Endothelial cell of umbilical vein (primary cell): Measurements from ENCODE around the gene ZC3H12C. TPM values are rescaled to one million over a fixed set of nuclear protein-coding genes. Genes with fewer than 3 reads are reported as not detected.

ENCODE experiments used
- BruUV-seq: library from RNA; stranded (reverse); fragments of 400-500 nt; replicated peaks from 2 replicates; lab custom pipeline; 2021; lab: Mats Ljungman, UMichigan
- CTCF ChIA-PET: fragments of 300-600, 350-600 bp; sonication (Branson Sonifier 250); formaldehyde crosslinking; loops from one replicate; lab custom pipeline; 2021; ENCODE audit warnings: antibody characterized with exemption, inconsistent platforms; lab: Charles Lee
- POLR2A ChIA-PET: fragments of 300-600, 350-600 bp; sonication (Branson Sonifier 250); formaldehyde crosslinking; loops from one replicate; lab custom pipeline; 2021; ENCODE audit warnings: antibody characterized with exemption, inconsistent platforms; lab: Charles Lee
- DNase-seq: peaks from one replicate; pipeline ENCODE4 v3.0.0-alpha.2; 2011; ENCODE audit warnings: low read depth, low spot score
- FAIRE-seq: peaks from 2 replicates; lab custom pipeline; 2011; peaks lifted over from hg19 to GRCh38; lab: Jason Lieb, UNC
- H2AFZ ChIP-seq: 2 replicates; pipeline ENCODE4 v1.6.0; 2012; ENCODE audit warnings: low read depth, low read length, control low read depth, inconsistent platforms
- H3K27ac ChIP-seq: 2 replicates; pipeline ENCODE4 v1.5.1; 2011; ENCODE audit warnings: low read depth, mild to moderate bottlenecking, control low read depth, low read length, moderate library complexity; ENCODE audit not compliant: insufficient read depth
- H3K27me3 ChIP-seq, 2 experiments: 2 replicates each; pipeline versions ENCODE4 v1.6.0 to v1.6.1; 2011; ENCODE audit warnings: low read length in 2 of 2, mixed read lengths in 1 of 2; ENCODE audit not compliant: control insufficient read depth in 2 of 2, insufficient read depth in 2 of 2
- H3K36me3 ChIP-seq, 2 experiments: 2 replicates in 1 of 2; 3 replicates in 1 of 2; pipeline ENCODE4 v1.5.1; 2011; ENCODE audit warnings: low read length in 2 of 2, mild to moderate bottlenecking in 1 of 2, moderate library complexity in 1 of 2; ENCODE audit not compliant: control insufficient read depth in 2 of 2, insufficient read depth in 2 of 2; ENCODE audit errors: extremely low read depth in 1 of 2
- H3K4me1 ChIP-seq: 3 replicates; pipeline ENCODE4 v1.5.1; 2011; ENCODE audit warnings: mild to moderate bottlenecking, low read length; ENCODE audit not compliant: control insufficient read depth, insufficient read depth; ENCODE audit errors: extremely low read depth
- H3K4me2 ChIP-seq: 2 replicates; pipeline ENCODE4 v1.6.1; 2011; ENCODE audit warnings: low read length, control low read depth, mixed read lengths; ENCODE audit not compliant: insufficient read depth
- H3K4me3 ChIP-seq, 3 experiments: fragments of 200-600 bp in 1 of 3; sonication (generic), shearing (Covaris generic) in 1 of 3; replicated peaks in 1 of 3; 2 replicates each; pipeline ENCODE4 v1.5.1; 2011 to 2016; ENCODE audit warnings: control low read depth in 3 of 3, low read length in 3 of 3, mild to moderate bottlenecking in 2 of 3, inconsistent platforms in 1 of 3, low read depth in 1 of 3, moderate library complexity in 1 of 3; ENCODE audit not compliant: insufficient read depth in 1 of 3
- H3K79me2 ChIP-seq: 2 replicates; pipeline ENCODE4 v1.6.0; 2012; ENCODE audit warnings: low read length, inconsistent platforms; ENCODE audit not compliant: control insufficient read depth, insufficient read depth
- H3K9ac ChIP-seq: replicated peaks from 2 replicates; pipeline ENCODE3; 2011; ENCODE audit warnings: low read length, control low read depth; ENCODE audit not compliant: insufficient read depth; ENCODE audit errors: extremely low read depth
- H3K9me1 ChIP-seq: replicated peaks from 3 replicates; pipeline ENCODE4 v1.6.0; 2011; ENCODE audit warnings: mild to moderate bottlenecking, low read length; ENCODE audit not compliant: control insufficient read depth, insufficient read depth; ENCODE audit errors: extremely low read depth
- H3K9me3 ChIP-seq: replicated peaks from 2 replicates; pipeline ENCODE4 v1.5.1; 2012; ENCODE audit warnings: low read length, inconsistent platforms; ENCODE audit not compliant: control insufficient read depth, insufficient read depth
- H4K20me1 ChIP-seq: replicated peaks from 2 replicates; pipeline ENCODE3; 2011; ENCODE audit warnings: mild to moderate bottlenecking, low read length; ENCODE audit not compliant: control insufficient read depth, insufficient read depth; ENCODE audit errors: extremely low read depth
- CTCF ChIP-seq, 2 donors: IDR thresholded peaks; 1 replicate in 1 of 2; 2 replicates in 1 of 2; pipeline ENCODE4 v1.5.1; 2011; ENCODE audit warnings: low read length in 2 of 2, mild to moderate bottlenecking in 2 of 2, moderate library complexity in 2 of 2, control low read depth in 1 of 2, inconsistent platforms in 1 of 2, low read depth in 1 of 2; ENCODE audit not compliant: insufficient read depth in 1 of 2; ENCODE audit errors: extremely low read depth in 1 of 2
- EZH2 ChIP-seq: IDR thresholded peaks from 2 replicates; pipeline ENCODE4 v1.6.1; 2012; ENCODE audit warnings: borderline replicate concordance, low read depth, mild to moderate bottlenecking, moderate library complexity, low read length, inconsistent platforms; ENCODE audit not compliant: severe bottlenecking
- FOS ChIP-seq: IDR thresholded peaks from 2 replicates; pipeline ENCODE4 v1.6.1; 2011; ENCODE audit warnings: mild to moderate bottlenecking, low read length, moderate library complexity, borderline replicate concordance; ENCODE audit not compliant: insufficient read depth
- GATA2 ChIP-seq: IDR thresholded peaks from 2 replicates; pipeline ENCODE4 v1.7.0; 2011; ENCODE audit warnings: low read depth, mild to moderate bottlenecking, moderate library complexity, mixed read lengths, low read length; ENCODE audit not compliant: insufficient read length, insufficient read depth
- JUN ChIP-seq: IDR thresholded peaks from 2 replicates; pipeline ENCODE4 v1.6.1; 2011; ENCODE audit warnings: borderline replicate concordance, low read depth; ENCODE audit not compliant: insufficient read length, insufficient read depth
- MYC ChIP-seq: IDR thresholded peaks from one replicate; pipeline ENCODE4 v1.6.1; 2011; ENCODE audit warnings: mild to moderate bottlenecking, low read depth, low read length
- POLR2A ChIP-seq: IDR thresholded peaks from 2 replicates; pipeline ENCODE4 v1.6.1; 2012; ENCODE audit warnings: low read depth, mild to moderate bottlenecking, control low read depth, low read length
- POLR2AphosphoS5 ChIP-seq: IDR thresholded peaks from 2 replicates; pipeline ENCODE4 v1.6.1; 2012; ENCODE audit warnings: low read depth, mild to moderate bottlenecking, control low read depth, low read length, moderate library complexity; ENCODE audit not compliant: insufficient read depth
- dilution Hi-C: fragments of 300-500 bp; cut with MboI; formaldehyde crosslinking; loops from one replicate; pipeline ENCODE4 v1.15.0; 2019; ENCODE audit warnings: low sequenced_read_pairs; ENCODE audit not compliant: extremely low pct_ligation_motif_present
- intact Hi-C: fragments of 100-400 bp; cut with micrococcal nuclease; formaldehyde crosslinking; loops from one replicate; pipeline ENCODE4 v1.10.0; 2022
- polyA plus RNA-seq, 4 experiments: library from polyadenylated mRNA; depleted of rRNA in 3 of 4; stranded (reverse) in 3 of 4; unstranded in 1 of 4; fragments of >200 nt; gene quantifications; 2 replicates each; pipeline versions ENCODE4 v1.2.1 to v1.2.3, GENCODE V29; 2011 to 2012; ENCODE audit warnings: missing spikeins in 1 of 4
- total RNA-seq: library from RNA; stranded (reverse); gene quantifications from 2 replicates; pipeline ENCODE4 v1.2.3, GENCODE V29; 2021
- TF ChIP-seq, protein P1 (sequence below): IDR thresholded peaks from 2 replicates; pipeline ENCODE4 v1.6.1; 2011; ENCODE audit not compliant: insufficient read depth, insufficient read length

ZC3H12C gene
- total and polyA plus RNA-seq, 2 donors (not counting 3 experiments of a cell fraction or from before 2014, with no cell fraction given) = 5.5 to 14.7 TPM

- no TSS peak for BruUV-seq
- no peaks in the 10 kb centered on the region for H3K9me3 ChIP-seq
Measured at GRCh38 chr11:110133160-110133559, 40.0 kb downstream of the ZC3H12C start.

DNA sequence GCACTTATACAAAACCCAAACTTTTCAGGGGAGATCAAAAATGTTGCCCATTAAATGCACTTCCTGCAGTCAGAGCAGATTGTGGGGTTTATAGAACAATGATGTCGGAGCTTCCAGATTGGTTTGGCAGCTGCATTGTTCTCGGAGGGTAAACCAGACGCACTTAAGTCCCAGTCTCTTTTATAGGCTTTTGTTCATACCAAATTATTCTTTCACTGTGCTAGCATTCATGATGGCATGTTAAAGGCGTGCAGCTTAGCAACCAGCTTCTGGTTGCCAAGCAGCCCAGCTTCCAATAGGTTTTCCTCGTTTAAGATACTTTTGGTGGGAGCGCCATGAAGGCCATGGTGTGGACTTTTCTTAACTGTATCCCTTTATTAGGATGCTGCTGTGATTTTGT lies 40.9 kb downstream of the ZC3H12C start:
- peak; percentile 44 for DNase-seq
- H3K79me2 ChIP-seq = peaks cover 25% of the 10 kb centered on the region
- H2AFZ ChIP-seq = no peak overlapping the region
- no peaks in the 10 kb centered on the region for H3K4me1 ChIP-seq
- intact Hi-C loops = no loop called here
- no peaks in the 10 kb centered on the region for H3K9me3 ChIP-seq
- H3K4me3 ChIP-seq = no peak overlapping the region
- H3K27ac ChIP-seq = no peak overlapping the region
- H4K20me1 ChIP-seq = peaks cover 3% of the 10 kb centered on the region
- dilution Hi-C loops = no loop called here
- H3K4me2 ChIP-seq = no peak overlapping the region
- no peaks in the 10 kb centered on the region for H3K36me3 ChIP-seq
- no TSS peak for BruUV-seq
- H3K27me3 ChIP-seq = no peaks in the 10 kb centered on the region
- peak; percentile 4 for FAIRE-seq
- POLR2A ChIA-PET = no interaction called here
- no peaks in the 10 kb centered on the region for H3K9me1 ChIP-seq
- H3K9ac ChIP-seq = no peak overlapping the region
- CTCF ChIA-PET = no interaction called here
- no peak for TF ChIP-seq FOS
- TF ChIP-seq JUN = no peak
- TF ChIP-seq POLR2A = no peak
- TF ChIP-seq, protein P1, sequence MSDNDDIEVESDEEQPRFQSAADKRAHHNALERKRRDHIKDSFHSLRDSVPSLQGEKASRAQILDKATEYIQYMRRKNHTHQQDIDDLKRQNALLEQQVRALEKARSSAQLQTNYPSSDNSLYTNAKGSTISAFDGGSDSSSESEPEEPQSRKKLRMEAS = no peak
- TF ChIP-seq CTCF (IDR thresholded peaks at IDR 0.05; ENCODE audit: extremely low read depth in 1 of 2, insufficient read depth in 1 of 2, low read depth in 1 of 2, low read length in 2 of 2) = no peak
- no peak for TF ChIP-seq MYC
- TF ChIP-seq EZH2 = no peak
- TF ChIP-seq POLR2AphosphoS5 = no peak
- no peak for TF ChIP-seq GATA2

More at GRCh38 chr11:110133160-110133559, 40.0 kb downstream of the ZC3H12C start:
- Histone ChIP-seq H3K4me2 (no peak overlapping the region), H2AFZ (no peak overlapping the region), H3K9ac (no peak overlapping the region), H3K9me1 (no peaks in the 10 kb centered on the region), H4K20me1 (peaks cover 3% of the 10 kb centered on the region), H3K36me3 (no peaks in the 10 kb centered on the region), H3K27me3 (no peaks in the 10 kb centered on the region), H3K27ac (no peak overlapping the region), H3K4me3 (no peak overlapping the region), H3K4me1 (no peaks in the 10 kb centered on the region), H3K79me2 (peaks cover 29% of the 10 kb centered on the region)
- FAIRE-seq (no peak), DNase-seq (no peak)
- ChIA-PET CTCF (interaction anchor here (1.0 kb wide), 1 partner anchor 24 kb away, joined by 3 read pairs; no protein-coding TSS in a partner anchor), POLR2A (no interaction called here)
- dilution Hi-C loops = no loop called here
- TF ChIP-seq JUN (no peak), EZH2 (no peak), FOS (no peak), POLR2A (no peak)
- TF ChIP-seq, protein P1 = no peak
- intact Hi-C loops = no loop called here
